RKO (cell line): ENCODE results near the gene GALNTL6.

Experiments
- DNase-seq: peaks from one replicate; pipeline ENCODE4 v3.0.0-alpha.2; 2016; ENCODE audit warnings: low spot score

Gene GALNTL6

DNA sequence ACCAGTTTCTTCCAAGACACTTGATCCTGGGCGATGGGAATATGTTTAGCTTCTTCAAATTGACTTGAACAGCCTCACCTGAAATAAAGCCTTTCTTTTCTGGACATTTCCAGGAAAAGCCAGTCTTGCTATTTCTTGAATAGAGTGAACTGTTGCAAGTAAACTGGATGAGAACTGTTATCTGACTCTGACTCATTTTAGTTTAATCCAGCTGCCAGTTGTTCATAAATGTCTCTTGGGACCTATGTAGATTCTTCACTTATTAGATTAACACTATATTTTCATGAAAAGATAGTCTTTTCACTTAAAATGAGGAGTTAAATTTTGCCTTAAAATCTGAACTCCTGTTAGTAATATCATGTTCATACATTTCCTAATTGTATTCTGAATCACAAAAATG, 740.0 kb downstream of the GALNTL6 start:
- no peak for DNase-seq

DNA sequence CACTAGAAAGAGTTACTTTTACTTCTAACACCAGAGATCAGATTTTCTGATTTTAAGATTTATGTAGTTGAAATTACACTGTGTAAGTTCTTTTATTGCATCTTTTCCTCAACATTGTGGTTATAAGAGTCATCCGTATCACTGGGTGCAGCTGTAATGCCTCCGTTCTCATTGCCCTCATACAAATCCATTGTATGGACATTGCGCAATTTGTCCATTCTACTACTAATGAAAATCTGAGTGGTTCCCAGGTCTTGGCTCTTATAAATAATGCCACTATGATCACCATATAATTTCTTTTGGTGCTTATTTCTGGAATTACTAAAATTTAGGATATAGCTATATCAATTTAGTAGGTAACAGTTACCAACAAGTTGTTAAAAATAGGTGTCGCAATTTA, 741.4 kb downstream of the GALNTL6 start:
- no peak for DNase-seq

DNA sequence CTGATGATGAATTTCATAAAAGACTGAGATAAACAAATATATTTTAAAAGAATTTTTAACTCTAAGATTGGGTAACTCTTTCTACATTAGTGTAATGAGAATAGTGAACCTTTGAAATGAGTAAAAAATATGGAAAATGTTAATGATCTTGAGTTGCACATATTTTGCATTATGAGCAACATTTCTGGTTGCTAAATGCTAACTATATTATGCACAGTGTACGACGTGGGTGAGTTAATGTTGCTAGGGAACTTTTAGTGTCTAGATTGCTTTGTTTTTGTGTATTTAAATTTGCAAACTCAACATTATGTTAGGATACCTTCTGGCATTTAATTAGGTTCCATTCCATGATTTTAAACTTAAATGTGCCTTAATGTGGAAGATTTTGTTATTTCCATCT, 742.5 kb downstream of the GALNTL6 start:
- DNase-seq = no peak

DNA sequence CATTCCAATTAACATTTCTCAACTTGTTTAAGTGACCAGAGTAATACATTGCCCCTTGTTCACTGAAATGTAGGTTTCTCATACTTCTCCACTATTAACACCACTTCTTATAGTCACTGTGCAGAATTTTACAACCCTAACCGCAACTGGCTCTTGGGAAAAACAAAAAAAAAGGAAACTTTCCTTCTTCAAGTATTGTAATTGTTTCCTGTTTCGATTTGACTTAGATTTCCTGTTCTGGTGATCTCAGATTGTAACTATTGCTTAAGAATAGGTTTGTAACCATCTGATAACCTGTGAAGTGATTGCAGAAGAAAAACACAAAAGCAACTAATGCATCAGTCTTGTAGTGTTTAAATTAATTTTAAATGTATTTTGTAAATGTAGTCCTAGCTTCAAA, 760.7 kb downstream of the GALNTL6 start:
- no peak for DNase-seq

DNA sequence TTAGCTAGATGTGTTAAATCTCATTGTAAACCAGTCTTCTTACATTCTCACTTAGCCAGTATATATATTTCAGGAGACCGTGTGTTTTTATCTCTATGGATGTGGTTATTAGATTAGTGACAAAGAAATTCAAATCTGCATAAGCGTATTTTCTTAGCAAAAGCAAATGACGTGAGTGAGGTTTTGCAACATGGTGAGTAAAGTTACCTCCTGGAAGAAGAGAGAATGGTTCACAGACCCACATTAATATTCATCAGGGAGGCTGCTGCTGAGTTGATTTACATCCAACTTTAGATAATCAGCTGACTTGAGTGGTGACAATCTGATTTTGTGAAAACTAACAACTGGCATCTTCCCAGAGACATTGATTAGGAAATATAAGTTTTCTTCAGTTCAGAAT, 765.5 kb downstream of the GALNTL6 start:
- DNase-seq = no peak

DNA sequence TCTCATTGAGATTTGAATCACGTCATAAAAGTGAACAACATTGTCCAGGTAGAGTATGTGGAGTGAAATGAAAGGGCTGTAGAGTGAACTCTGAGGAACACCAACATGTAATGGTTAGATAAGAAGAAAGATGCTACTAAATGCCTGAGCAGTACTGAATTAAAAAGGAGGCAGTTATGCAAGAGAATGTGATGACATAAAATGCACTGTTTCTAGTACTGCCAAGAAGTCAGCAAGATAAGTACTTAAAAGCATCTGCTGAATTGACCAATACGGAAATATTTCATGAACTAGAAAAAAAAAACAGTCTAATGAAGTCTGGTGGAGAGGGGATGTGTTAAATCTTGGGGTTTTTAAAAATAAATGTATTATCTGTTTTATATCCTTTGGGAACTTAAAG, 771.6 kb downstream of the GALNTL6 start:
- no peak for DNase-seq

DNA sequence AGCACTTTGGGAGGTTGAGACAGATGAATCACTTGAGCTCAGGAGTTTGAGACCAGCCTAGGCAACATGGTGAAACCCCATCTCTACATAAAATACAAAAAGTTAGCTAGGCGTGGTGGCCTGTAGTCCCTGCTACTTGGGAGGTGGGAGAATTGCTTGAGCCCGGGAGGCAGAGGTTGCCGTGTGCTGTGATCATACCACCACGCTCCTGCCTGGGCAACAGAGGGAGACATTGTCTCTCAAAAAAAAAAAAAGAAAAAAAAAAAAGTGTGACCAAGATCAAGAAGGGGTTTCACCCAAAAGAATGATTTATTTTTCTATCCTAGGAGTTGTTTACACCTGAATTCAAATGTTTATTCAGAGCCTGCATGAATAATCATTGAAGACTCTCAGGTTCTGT, 783.0 kb downstream of the GALNTL6 start:
- no peak for DNase-seq

DNA sequence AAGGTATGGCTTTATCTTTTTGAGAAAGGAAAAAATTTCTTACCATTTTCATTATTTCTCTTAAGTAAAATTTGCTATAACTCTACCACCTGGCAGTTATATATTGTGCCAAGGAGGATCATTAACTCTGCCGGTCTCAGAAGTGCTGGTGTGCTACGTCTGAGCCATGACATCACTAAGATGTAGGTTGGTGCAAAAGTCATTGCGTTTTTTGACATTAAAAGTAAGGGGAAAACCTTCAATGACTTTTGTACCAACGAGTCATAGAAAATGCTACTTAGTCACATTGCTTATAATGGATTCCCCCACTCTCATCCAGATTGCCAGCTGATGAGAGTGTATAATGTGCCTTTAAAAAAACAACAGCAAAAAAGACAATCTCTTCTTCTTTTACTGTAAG, 786.4 kb downstream of the GALNTL6 start:
- DNase-seq = no peak

DNA sequence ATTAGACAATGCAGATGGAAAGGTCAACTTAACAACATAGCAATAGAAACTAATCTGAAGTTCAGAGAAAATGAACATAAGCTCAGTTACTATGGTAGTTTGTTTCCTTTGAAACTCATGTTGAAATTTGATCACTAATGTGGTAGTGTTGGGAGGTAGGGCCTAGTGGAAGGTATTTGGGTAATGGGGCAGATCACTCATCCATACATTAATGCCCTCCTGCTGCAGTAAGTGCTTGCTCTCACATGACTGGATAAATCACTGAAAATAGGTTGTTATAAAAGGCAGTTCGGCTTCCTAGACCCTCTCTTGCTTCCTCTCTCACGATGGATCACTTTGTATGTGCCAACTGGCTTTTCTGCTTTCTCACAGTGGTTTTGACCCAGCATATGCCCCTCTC, 788.0 kb downstream of the GALNTL6 start:
- no peak for DNase-seq

DNA sequence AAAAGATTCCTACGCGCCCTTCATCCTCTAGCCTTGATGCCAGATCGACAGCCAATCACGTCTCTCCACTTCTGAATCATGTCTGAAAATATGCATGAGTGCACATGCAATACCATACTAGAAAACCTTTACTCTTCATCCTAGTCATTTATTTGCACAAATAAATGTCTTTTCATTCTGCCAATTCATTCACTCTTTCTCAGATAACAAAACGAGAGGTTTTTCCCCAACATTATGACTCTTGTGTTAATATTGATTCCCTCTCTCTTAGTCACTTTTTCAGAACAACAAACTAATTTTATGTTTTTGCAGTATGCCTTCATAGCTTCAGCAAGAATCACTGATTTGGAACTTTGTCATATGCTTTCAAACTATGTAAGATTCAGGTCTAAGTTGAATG, 806.0 kb downstream of the GALNTL6 start:
- DNase-seq = no peak

DNA sequence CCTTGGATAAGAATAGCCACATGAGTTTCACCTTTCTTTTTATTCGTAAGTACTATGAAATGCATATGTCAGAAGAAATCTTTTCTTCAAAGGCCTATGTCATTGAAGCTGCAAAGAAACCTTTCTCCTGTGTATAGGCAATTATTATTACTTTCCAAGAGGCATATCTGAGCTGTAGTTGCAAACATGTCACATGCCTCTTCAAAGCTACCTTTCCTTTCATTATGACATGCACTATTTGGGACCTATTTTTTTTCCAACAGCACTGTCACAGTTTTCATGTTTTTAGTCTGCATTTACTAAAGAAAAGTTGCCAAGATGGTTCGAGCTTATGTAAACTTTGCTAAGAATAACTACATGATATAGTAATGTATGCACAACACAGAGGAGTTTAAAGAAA, 806.6 kb downstream of the GALNTL6 start:
- DNase-seq = no peak

DNA sequence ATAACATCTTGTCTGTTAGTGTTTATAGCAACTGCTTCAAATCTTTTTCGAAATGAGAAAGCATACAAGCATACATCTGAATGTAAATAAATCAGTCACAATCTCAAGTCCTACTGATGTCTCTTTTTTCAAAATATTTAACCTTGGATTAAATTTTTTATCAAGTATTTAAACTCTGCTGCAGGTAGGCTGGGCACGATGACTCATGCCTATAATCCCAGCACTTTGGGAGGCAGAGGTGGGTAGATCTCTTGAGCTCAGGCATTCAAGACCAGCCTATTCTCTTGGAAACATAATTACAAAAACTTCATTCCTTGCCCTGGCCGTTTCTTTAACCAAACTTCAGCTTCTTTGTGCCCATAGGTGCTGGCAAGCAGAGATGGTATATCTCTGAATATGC, 815.1 kb downstream of the GALNTL6 start:
- no peak for DNase-seq

DNA sequence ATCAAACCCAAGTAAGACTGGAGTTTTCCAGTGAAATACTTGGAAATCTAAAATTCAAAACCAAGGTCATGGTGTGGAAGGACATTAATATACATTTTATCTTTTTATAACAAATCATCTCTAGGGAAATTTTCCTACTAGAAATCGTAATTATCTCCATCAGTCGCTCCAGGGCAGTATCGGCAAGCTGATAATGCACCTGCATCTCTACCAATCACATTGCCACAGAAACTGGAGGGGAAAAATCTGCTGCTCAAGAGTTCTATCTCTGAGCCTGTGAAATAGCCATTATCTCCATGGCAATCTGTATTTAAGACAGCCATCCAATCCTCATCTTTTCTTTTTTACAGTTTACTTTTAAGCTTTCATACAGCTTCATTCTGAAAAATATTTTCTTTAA, 817.1 kb downstream of the GALNTL6 start:
- no peak for DNase-seq

DNA sequence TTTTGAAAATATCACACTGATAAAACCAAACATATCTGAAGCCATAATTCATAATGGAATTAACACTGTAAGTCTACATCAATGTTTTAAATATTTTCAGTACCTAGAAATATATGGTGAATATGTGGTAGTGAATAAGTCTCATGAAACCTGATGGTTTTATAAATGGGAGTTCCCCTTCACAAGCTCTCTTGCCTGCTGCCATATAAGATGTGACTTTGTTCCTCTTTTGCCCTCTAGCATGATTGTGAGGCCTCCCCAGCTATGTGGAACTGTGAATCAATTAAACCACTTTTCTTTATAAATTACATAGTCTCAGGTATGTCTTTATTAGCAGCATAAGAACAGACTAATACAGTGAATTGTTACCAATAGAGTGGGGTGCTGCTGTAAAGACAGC, 818.6 kb downstream of the GALNTL6 start:
- DNase-seq = no peak

DNA sequence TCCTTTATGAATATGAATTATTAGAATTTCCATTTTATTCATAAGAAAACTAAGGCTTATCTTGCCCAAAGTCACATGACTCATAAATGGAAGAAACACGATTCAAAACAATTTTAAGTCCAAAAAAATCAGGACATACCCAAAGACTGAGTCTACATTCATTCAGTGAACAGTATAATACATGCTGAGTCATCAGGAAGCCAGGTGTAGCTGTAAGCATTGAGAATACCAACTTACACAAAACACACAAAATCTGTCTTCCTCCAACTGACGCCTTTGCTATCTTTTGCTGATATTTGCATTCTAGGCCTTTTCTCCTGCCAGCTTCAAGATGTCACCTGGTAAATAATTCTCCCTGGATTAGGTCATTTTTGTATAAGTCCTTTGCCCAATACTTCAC, 835.3 kb downstream of the GALNTL6 start:
- DNase-seq = peak; percentile 23

DNA sequence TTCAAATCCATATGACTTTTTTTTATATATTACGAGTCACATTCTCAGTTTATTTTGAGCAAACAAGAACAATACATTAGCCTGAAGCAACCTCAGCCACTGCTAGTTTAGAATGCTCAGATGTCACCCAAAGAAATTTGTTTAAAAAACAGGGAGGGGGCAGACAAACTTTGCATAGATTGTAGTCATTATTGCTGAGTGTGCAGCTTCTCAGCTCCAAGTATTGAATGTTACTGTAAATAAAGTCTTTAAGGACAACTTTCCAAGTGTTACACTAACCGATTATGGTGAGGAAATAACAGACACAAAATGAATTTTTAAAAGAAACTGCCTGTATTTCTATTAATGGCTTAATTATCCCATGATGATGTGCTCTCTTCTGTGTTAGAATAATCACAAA, 835.9 kb downstream of the GALNTL6 start:
- DNase-seq = no peak

DNA sequence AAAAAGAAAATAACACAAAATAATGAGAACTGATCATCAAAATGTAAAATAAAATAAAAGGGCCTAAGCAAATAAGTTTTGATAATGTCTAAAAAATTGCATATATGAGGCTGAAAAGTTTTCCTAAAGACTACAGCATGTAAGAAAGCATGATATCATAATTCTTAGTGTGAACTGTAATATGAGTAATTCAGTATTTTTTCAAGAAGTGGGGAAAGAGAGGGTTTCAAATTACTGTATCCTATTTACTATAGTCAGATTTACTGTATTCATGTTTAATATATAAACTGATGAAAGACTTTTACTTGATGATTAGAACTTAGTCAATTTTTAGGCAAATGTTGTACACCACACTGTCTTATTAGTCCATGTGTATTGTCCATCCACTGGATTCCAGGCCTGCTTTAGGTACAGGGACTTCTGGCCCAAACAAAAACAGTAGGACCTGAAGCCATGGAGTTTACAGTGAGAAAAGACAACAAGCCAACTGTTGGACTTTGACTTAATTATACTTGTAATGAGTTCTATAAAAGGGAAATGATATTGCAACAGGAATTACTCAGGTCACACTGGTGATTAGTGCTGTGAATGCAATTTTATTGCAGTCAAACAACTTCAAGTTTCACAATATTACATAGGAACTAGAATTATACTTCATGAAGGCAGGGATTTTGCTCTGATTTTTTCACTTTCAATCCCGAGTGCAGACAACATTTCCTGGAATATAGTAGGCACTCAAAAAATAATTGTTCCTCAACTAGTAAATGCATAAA, 837.7 kb downstream of the GALNTL6 start:
- DNase-seq = no peak

DNA sequence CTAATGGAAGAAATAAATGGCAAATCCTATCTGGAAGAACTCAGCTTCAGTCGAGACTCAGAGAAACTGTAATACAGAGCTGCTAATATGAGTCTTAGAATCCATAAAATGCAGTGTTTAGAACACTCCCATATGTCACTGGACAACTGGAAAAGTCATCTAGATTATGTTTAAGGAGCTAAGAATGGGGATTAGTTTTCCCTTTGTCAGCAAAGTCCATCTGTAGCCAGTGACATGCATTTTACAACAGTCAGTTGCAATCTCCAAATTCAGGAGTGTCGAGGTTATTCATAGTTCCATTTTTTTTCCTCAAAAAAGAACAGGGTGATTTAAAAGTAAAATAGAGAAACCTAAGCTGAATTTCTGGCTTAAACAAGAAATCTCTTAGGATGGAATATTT, 838.8 kb downstream of the GALNTL6 start:
- no peak for DNase-seq

DNA sequence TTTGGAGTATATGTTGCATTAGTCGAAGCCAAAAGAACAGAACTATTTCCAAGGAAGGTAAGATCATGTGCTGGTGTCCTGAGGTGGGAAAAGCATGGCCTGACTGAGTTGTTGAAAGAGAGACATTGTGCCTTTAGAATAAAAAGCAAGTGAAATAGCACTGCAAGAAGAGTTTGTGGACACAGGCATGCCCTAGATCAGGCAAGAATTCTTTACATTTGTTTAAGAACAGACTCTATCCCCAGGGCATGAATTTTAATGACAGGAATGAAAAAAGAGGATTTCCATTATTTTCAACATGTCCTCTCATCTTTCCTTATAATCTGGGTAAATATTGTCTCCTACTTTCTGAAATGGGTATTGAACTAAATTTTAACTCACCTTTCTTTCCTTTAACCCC, 839.2 kb downstream of the GALNTL6 start:
- DNase-seq = no peak

DNA sequence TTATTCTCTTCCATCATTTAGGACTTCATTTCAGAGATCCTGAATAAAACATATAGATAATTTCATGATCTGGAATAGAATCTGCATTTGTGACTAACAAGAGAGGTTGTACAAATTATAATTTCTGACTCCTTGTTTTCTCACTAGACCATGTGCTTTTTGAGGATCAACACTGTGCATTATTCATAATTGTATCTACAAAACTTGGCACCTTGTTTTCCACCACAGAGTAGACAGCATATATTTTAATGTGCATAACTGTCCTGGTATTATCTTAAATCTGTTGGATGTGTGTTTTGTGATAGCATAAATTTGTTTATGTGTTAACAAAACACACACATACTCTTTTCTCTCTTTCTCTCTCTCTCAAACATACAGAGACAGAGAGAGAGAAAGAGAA, 840.5 kb downstream of the GALNTL6 start:
- no peak for DNase-seq

DNA sequence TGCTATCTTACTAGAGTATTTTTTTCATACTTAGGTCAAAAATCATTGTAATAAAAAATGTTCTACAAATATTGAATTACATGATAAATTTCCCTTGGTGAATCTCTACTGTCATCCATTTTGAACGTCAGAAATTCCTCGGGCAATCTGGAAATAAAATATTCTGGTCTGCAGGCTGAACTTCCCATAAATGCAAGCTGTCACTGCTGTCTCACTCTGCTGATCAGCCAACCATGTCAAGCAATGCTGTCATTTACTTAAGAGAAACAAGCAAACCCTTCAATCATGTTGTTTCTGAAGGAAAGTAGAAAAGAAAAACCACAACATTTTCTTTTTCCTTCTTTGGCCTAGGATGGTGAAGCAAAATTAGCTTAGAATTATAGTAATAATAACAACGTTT, 841.3 kb downstream of the GALNTL6 start:
- no peak for DNase-seq

DNA sequence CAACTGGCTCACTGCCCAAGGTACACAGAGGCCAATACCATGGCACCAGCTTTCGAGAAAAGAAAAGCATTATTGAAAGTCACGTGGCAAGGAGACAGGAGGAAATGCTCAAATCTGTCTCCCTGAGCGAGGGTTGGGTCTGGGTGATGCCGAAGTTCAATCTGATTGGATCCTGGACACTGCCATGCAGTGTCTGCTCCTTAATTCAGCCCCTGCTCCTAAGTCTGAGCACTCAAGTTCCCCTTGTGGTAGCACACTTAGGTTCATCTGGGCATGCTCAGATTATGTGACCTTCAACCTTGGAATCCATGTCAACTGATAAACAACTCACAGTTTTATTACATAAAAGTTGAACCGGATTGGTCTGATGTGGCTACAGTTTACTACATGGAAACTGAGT, 842.9 kb downstream of the GALNTL6 start:
- no peak for DNase-seq

DNA sequence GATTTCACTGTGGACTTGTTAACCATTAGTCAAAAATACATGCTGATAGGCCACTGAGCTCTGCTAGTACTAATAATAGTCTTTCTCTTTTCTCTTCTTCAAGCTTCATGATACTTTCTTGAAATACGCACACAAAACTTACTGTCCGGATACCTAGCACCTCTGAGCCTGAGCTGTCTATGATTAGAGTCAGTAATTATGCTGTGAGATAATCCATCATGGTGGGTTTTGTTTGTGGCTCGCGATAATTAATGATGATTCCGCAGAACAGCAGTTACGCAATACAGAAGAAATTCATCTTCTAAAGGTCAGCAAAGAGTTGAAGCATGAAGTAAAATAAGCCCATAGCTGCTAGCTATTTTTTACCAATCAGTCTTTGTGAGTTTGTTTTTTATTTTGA, 843.9 kb downstream of the GALNTL6 start:
- DNase-seq = no peak

DNA sequence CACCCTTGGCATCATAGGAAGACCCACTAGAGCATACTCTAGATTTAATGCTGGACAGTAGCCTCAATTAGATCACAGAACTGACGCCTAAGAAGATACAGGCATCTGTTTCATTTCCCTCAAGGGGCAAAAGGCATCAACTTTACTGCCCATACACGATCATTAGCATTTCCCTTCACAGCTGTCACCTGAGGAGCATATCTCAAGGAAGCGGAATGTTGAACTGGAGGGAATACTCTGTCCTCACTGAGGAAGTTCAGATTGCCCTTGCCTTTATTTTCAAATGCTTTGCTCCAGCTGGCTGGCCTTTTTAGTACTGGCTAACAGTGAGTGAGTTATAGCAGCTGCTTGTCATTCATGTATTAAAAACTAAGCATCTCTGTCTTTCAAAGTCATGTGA, 847.0 kb downstream of the GALNTL6 start:
- DNase-seq = no peak

DNA sequence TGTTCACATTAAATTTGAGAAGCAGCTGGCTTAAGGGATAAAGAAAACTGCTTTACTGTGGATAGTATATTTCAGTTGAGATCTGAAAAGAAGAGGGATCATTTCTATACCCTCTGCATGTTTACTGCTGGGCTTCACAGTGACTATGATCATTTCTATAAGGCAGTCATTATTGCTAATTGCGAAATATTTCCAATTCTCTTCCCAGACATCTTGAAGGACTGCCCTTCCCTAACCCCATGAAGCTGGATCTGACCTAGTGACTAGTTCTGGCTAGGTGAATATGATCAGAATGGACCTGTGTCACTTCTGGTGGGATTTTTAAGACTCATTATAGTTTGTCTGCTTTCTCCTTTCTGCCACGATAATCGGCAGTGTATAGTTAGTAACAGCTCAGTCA, 848.9 kb downstream of the GALNTL6 start:
- DNase-seq = no peak
